Body of pancreas (tissue), 4 donors: ENCODE data around the gene IRAK1BP1. TPM values are rescaled to one million over a fixed set of nuclear protein-coding genes. Genes with fewer than 3 reads are reported as not detected.
"Not testable (repeated sequence)": the region's sequence is repeated elsewhere in the genome, so short reads cannot be mapped to it uniquely, and the experiment has no call there.

ENCODE experiments used
- ATAC-seq: fragments of 150-250 bp; one replicate; pipeline ENCODE4 v1.9.1; 2016
- DNase-seq, 4 donors: peaks; one replicate each; pipeline ENCODE4 v3.0.0-alpha.2; 2019
- H3K27ac ChIP-seq, 4 donors: fragments of 200-600 bp; sonication (generic); 1 replicate in 3 of 4; 2 replicates in 1 of 4; pipeline versions ENCODE4 v1.5.1 to v1.6.1; 2016 to 2019; ENCODE audit warnings: mild to moderate bottlenecking in 1 of 4, mixed read lengths in 1 of 4, moderate library complexity in 1 of 4
- H3K27me3 ChIP-seq, 2 donors: fragments of 200-600 bp; sonication (generic); one replicate each; pipeline ENCODE4 v1.6.0; 2016; ENCODE audit warnings: mild to moderate bottlenecking in 1 of 2
- H3K36me3 ChIP-seq, 2 donors: fragments of 200-600 bp; sonication (generic); replicated peaks in 1 of 2; 2 replicates each; pipeline ENCODE4 v1.5.1; 2016; ENCODE audit warnings: low read depth in 2 of 2; ENCODE audit not compliant: insufficient read depth in 1 of 2
- H3K4me1 ChIP-seq: fragments of 200-600 bp; sonication (generic); one replicate; pipeline ENCODE4 v1.6.0; 2016
- H3K4me3 ChIP-seq, 2 donors: fragments of 200-600 bp; sonication (generic); 1 replicate in 1 of 2; 2 replicates in 1 of 2; pipeline ENCODE4 v1.5.1; 2016 to 2019
- H3K9me3 ChIP-seq, 3 donors: fragments of 200-600 bp; sonication (generic); 1 replicate in 2 of 3; 2 replicates in 1 of 3; pipeline ENCODE4 v1.5.1; 2016
- CTCF ChIP-seq, 7 experiments: fragments of 450-650 bp in 4 of 7; fragments of 200-600 bp in 3 of 7; sonication (generic) in 3 of 7; IDR thresholded peaks; one replicate each; pipeline ENCODE4 v1.5.1; 2016 to 2019; ENCODE audit warnings: antibody characterized with exemption in 7 of 7
- POLR2A ChIP-seq, 3 donors: fragments of 450-650 bp; IDR thresholded peaks; one replicate each; pipeline ENCODE4 v1.6.1; 2016; ENCODE audit warnings: antibody characterized with exemption in 3 of 3, mild to moderate bottlenecking in 2 of 3
- WGBS, 2 donors: methylation state at CpG; one replicate each; pipeline ENCODE4 v1.1.5; 2017; 5-methylcytosine and 5-hydroxymethylcytosine counted together
- intact Hi-C: fragments of 100-400 bp; cut with DNase I; formaldehyde crosslinking; loops from one replicate; pipeline ENCODE4 v1.15.1; 2023
- total RNA-seq, 2 donors: library from RNA; depleted of rRNA; stranded (reverse); fragments of >200 nt; gene quantifications; one replicate each; pipeline ENCODE4 v1.1.0, GENCODE V29; 2016

Gene IRAK1BP1
- total RNA-seq, 2 donors from 2014 or later, result 6.9 to 9.3 TPM

- intact Hi-C loops, result no loop called here
- DNase-seq, result no peak
- H3K4me3 ChIP-seq, result no peak overlapping the region
Measured at GRCh38 chr6:78911218-78911940, 44.0 kb downstream of the IRAK1BP1 start.

GRCh38 chr6:78916411-78916810, 49.1 kb downstream of the IRAK1BP1 start:
- no peak for ATAC-seq
- H3K36me3 ChIP-seq, result no peaks in the 10 kb centered on the region

More at GRCh38 chr6:78911218-78911940, 44.0 kb downstream of the IRAK1BP1 start:
- TF ChIP-seq POLR2A (IDR thresholded peaks at IDR 0.05) (no peak), CTCF (IDR thresholded peaks at IDR 0.05) (no peak)
- Histone ChIP-seq H3K4me1 (no peaks in the 10 kb centered on the region), H3K9me3 (no peaks in the 10 kb centered on the region), H3K36me3 (no peaks in the 10 kb centered on the region), H3K27me3 (no peaks in the 10 kb centered on the region), H3K27ac (no peak overlapping the region)
- ATAC-seq, result no peak
- 37 to 62% methylated on average over 9 of the region's 9 CpGs for WGBS, 2 donors

GRCh38 chr6:78917788-78918187, 50.4 kb downstream of the IRAK1BP1 start:
- Histone ChIP-seq H3K27ac (no peak overlapping the region), H3K9me3 (peaks cover 0 to 17% (median 0%) of the 10 kb centered on the region in 3 donors), H3K4me1 (no peaks in the 10 kb centered on the region), H3K4me3 (no peak overlapping the region), H3K36me3 (no peaks in the 10 kb centered on the region), H3K27me3 (no peaks in the 10 kb centered on the region)
- no peak for TF ChIP-seq CTCF (IDR thresholded peaks at IDR 0.05)
- 100% methylated on average over 1 of the region's 1 CpG for WGBS, 2 donors
- DNase-seq, result no peak
- intact Hi-C loops, result no loop called here
- no peak for ATAC-seq

More at GRCh38 chr6:78916411-78916810, 49.1 kb downstream of the IRAK1BP1 start:
- Histone ChIP-seq H3K27ac (no peak overlapping the region), H3K4me1 (no peaks in the 10 kb centered on the region), H3K4me3 (no peak overlapping the region), H3K27me3 (no peaks in the 10 kb centered on the region), H3K9me3 (peaks cover 0 to 8% (median 0%) of the 10 kb centered on the region in 3 donors)
- WGBS, 2 donors, result 85 to 92% methylated on average over 3 of the region's 3 CpGs
- TF ChIP-seq POLR2A (IDR thresholded peaks at IDR 0.05) (no peak), CTCF (IDR thresholded peaks at IDR 0.05) (no peak)
- intact Hi-C loops, result no loop called here
- DNase-seq, result no peak

GRCh38 chr6:78921168-78921567, 53.8 kb downstream of the IRAK1BP1 start:
- H3K4me1 ChIP-seq, H3K27me3 ChIP-seq, H3K27ac ChIP-seq, ATAC-seq, DNase-seq, intact Hi-C loops, H3K4me3 ChIP-seq, H3K36me3 ChIP-seq: not testable (repeated sequence)
- WGBS, 2 donors, result 87 to 94% methylated on average over 6 to 10 of the region's 10 CpGs
- peaks cover 0 to 25% (median 0%) of the 10 kb centered on the region in 3 donors for H3K9me3 ChIP-seq

GRCh38 chr6:78925317-78925716, 58.0 kb downstream of the IRAK1BP1 start:
- no peak for TF ChIP-seq POLR2A (IDR thresholded peaks at IDR 0.05)
- TF ChIP-seq CTCF (IDR thresholded peaks at IDR 0.05), result no peak
- no peak for ATAC-seq
- Histone ChIP-seq H3K27ac (no peak overlapping the region), H3K4me1 (no peaks in the 10 kb centered on the region), H3K27me3 (no peaks in the 10 kb centered on the region), H3K4me3 (no peak overlapping the region), H3K9me3 (peaks cover 0 to 25% (median 0%) of the 10 kb centered on the region in 3 donors), H3K36me3 (no peaks in the 10 kb centered on the region)
- 71 to 83% methylated on average over 3 of the region's 3 CpGs for WGBS, 2 donors
- DNase-seq, result no peak
- intact Hi-C loops, result no loop called here
